ENCODE results near the gene ADGRG1. TPM values are rescaled to one million over a fixed set of nuclear protein-coding genes. Genes with fewer than 3 reads are reported as not detected.

Gene ADGRG1
- total and polyA plus RNA-seq, 2 experiments from 2014 or later, result 45.9 to 58.0 TPM

- H3K4me3 ChIP-seq, result no peak overlapping the region
- no peaks in the 10 kb centered on the region for H3K36me3 ChIP-seq (replicated peaks; ENCODE audit: insufficient read depth, low read depth)
- no peaks in the 10 kb centered on the region for H3K9me2 ChIP-seq (replicated peaks; ENCODE audit: insufficient read depth)
- H3K4me2 ChIP-seq, result no peak overlapping the region
- no peaks in the 10 kb centered on the region for H4K20me1 ChIP-seq (ENCODE audit: insufficient read depth, poor library complexity, severe bottlenecking)
- no peak overlapping the region for H3K27ac ChIP-seq
- no peaks in the 10 kb centered on the region for H3K9me3 ChIP-seq (ENCODE audit: low read depth)
- peaks cover 23% of the 10 kb centered on the region for H3K79me2 ChIP-seq
- DNase-seq (ENCODE audit: low spot score), result no peak
- no peak overlapping the region for H2AFZ ChIP-seq
- no peak for TF ChIP-seq EZH2 (IDR thresholded peaks at IDR 0.05; ENCODE audit: borderline replicate concordance)
- TF ChIP-seq EZH2phosphoT487 (IDR thresholded peaks at IDR 0.05; ENCODE audit: low read depth, severe bottlenecking, unreplicated experiment), result no peak
- no peak for TF ChIP-seq CTCF (IDR thresholded peaks at IDR 0.05; ENCODE audit: poor library complexity)
- 93% methylated on average over 2 of the region's 2 CpGs for WGBS (ENCODE audit: low lambda C conversion rate, missing lambda C conversion rate)
- H3K27me3 ChIP-seq, result no peaks in the 10 kb centered on the region
- H3K4me1 ChIP-seq (ENCODE audit: insufficient read depth), result peaks cover 40% of the 10 kb centered on the region
These were observed 10.0 kb downstream of the ADGRG1 start for GRCh38 chr16:57638381-57638780.

GRCh38 chr16:57639172-57639887 is 10.9 kb downstream of the ADGRG1 start:
- Histone ChIP-seq H3K79me2 (peaks cover 17% of the 10 kb centered on the region), H3K36me3 (replicated peaks; ENCODE audit: insufficient read depth, low read depth) (no peaks in the 10 kb centered on the region), H3K4me2 (peak overlapping the region; percentile 55), H3K27ac (no peak overlapping the region), H3K9me2 (replicated peaks; ENCODE audit: insufficient read depth) (no peaks in the 10 kb centered on the region), H3K4me1 (ENCODE audit: insufficient read depth) (peaks cover 38% of the 10 kb centered on the region), H4K20me1 (ENCODE audit: insufficient read depth, poor library complexity, severe bottlenecking) (no peaks in the 10 kb centered on the region), H3K9me3 (ENCODE audit: low read depth) (no peaks in the 10 kb centered on the region), H3K27me3 (no peaks in the 10 kb centered on the region), H2AFZ (no peak overlapping the region), H3K4me3 (no peak overlapping the region)
- TF ChIP-seq CTCF (IDR thresholded peaks at IDR 0.05; ENCODE audit: poor library complexity) (no peak), EZH2phosphoT487 (IDR thresholded peaks at IDR 0.05; ENCODE audit: low read depth, severe bottlenecking, unreplicated experiment) (no peak), EZH2 (IDR thresholded peaks at IDR 0.05; ENCODE audit: borderline replicate concordance) (no peak)
- WGBS (ENCODE audit: low lambda C conversion rate, missing lambda C conversion rate), result 37% methylated on average over 18 of the region's 23 CpGs
- DNase-seq (ENCODE audit: low spot score), result peak; percentile 81

GRCh38 chr16:57640185-57640584 is 11.8 kb downstream of the ADGRG1 start:
- Histone ChIP-seq H3K27ac (no peak overlapping the region), H3K36me3 (replicated peaks; ENCODE audit: insufficient read depth, low read depth) (no peaks in the 10 kb centered on the region)
- 95% methylated on average over 9 of the region's 9 CpGs for WGBS (ENCODE audit: low lambda C conversion rate, missing lambda C conversion rate)

More at GRCh38 chr16:57640185-57640584, 11.8 kb downstream of the ADGRG1 start:
- Histone ChIP-seq H3K4me3 (no peak overlapping the region), H3K4me2 (no peak overlapping the region), H3K9me2 (replicated peaks; ENCODE audit: insufficient read depth) (no peaks in the 10 kb centered on the region), H3K79me2 (peaks cover 17% of the 10 kb centered on the region), H3K27me3 (no peaks in the 10 kb centered on the region), H2AFZ (no peak overlapping the region), H3K4me1 (ENCODE audit: insufficient read depth) (peaks cover 29% of the 10 kb centered on the region), H4K20me1 (ENCODE audit: insufficient read depth, poor library complexity, severe bottlenecking) (no peaks in the 10 kb centered on the region), H3K9me3 (ENCODE audit: low read depth) (no peaks in the 10 kb centered on the region)
- no peak for TF ChIP-seq CTCF (IDR thresholded peaks at IDR 0.05; ENCODE audit: poor library complexity)
- no peak for DNase-seq (ENCODE audit: low spot score)
